GM23248 (cell line): ENCODE data around the gene PAPPA2. TPM values are rescaled to one million over a fixed set of nuclear protein-coding genes. Genes with fewer than 3 reads are reported as not detected.
A peak's percentile ranks its signal among the peaks of the same experiment; 100 is the strongest.

Experiments used
- DNase-seq: peaks from one replicate; pipeline ENCODE4 v3.0.0-alpha.2; 2015
- H2AFZ ChIP-seq: fragments of 200-600 bp; sonication (generic); 2 replicates; pipeline ENCODE4 v1.6.1; 2016; ENCODE audit warnings: antibody characterized with exemption
- H3F3A ChIP-seq: fragments of 200-600 bp; sonication (generic); 2 replicates; pipeline ENCODE4 v1.6.1; 2016; ENCODE audit warnings: mild to moderate bottlenecking, antibody characterized with exemption, mixed run types; ENCODE audit not compliant: insufficient read depth
- H3K27ac ChIP-seq: fragments of 200-600 bp; sonication (generic); 2 replicates; pipeline ENCODE4 v1.5.1; 2016; ENCODE audit warnings: mild to moderate bottlenecking
- H3K27me3 ChIP-seq: fragments of 200-600 bp; sonication (generic); replicated peaks from 2 replicates; pipeline ENCODE4 v1.6.1; 2016; ENCODE audit warnings: mild to moderate bottlenecking; ENCODE audit not compliant: insufficient read depth
- H3K36me3 ChIP-seq: fragments of 200-600 bp; sonication (generic); 2 replicates; pipeline ENCODE4 v1.6.1; 2016; ENCODE audit warnings: low read depth, mild to moderate bottlenecking
- H3K4me1 ChIP-seq: fragments of 200-600 bp; sonication (generic); 2 replicates; pipeline ENCODE4 v1.6.1; 2016; ENCODE audit warnings: mild to moderate bottlenecking; ENCODE audit not compliant: insufficient read depth
- H3K4me2 ChIP-seq: fragments of 200-600 bp; sonication (generic); one replicate; pipeline ENCODE4 v1.6.1; 2016; ENCODE audit warnings: mild to moderate bottlenecking; ENCODE audit not compliant: unreplicated experiment
- H3K4me3 ChIP-seq: fragments of 200-600 bp; sonication (generic); 2 replicates; pipeline ENCODE4 v1.5.1; 2016; ENCODE audit warnings: mild to moderate bottlenecking
- H3K79me2 ChIP-seq: fragments of 200-600 bp; sonication (generic); 2 replicates; pipeline ENCODE4 v1.6.1; 2016; ENCODE audit warnings: mild to moderate bottlenecking; ENCODE audit not compliant: insufficient read depth
- H3K9ac ChIP-seq: fragments of 200-600 bp; sonication (generic); 2 replicates; pipeline ENCODE4 v1.6.1; 2016; ENCODE audit warnings: mild to moderate bottlenecking
- H3K9me2 ChIP-seq: fragments of 200-600 bp; sonication (generic); 2 replicates; pipeline ENCODE4 v1.6.1; 2016; ENCODE audit warnings: mixed run types, mild to moderate bottlenecking, moderate library complexity; ENCODE audit not compliant: insufficient read depth
- H3K9me3 ChIP-seq: fragments of 200-600 bp; sonication (generic); one replicate; pipeline ENCODE4 v1.6.1; 2017; ENCODE audit warnings: low read depth
- H4K20me1 ChIP-seq: fragments of 200-600 bp; sonication (generic); 2 replicates; pipeline ENCODE4 v1.6.0; 2016; ENCODE audit not compliant: insufficient read depth
- EZH2 ChIP-seq: fragments of 200-600 bp; sonication (generic); IDR thresholded peaks from 2 replicates; pipeline ENCODE4 v1.6.1; 2018; ENCODE audit warnings: antibody characterized with exemption, mild to moderate bottlenecking; ENCODE audit not compliant: insufficient read depth, poor library complexity, severe bottlenecking
- EZH2phosphoT487 ChIP-seq: fragments of 200-600 bp; sonication (generic); IDR thresholded peaks from 2 replicates; pipeline ENCODE4 v1.6.1; 2018; ENCODE audit warnings: antibody characterized with exemption, moderate library complexity, mild to moderate bottlenecking, low read depth; ENCODE audit not compliant: insufficient read depth
- WGBS, 2 experiments: methylation state at CpG; one replicate each; pipeline ENCODE4 v1.1.6; 2015 to 2017; ENCODE audit warnings: low lambda C conversion rate in 2 of 2, low coverage in 1 of 2; ENCODE audit errors: missing lambda C conversion rate in 2 of 2; 5-methylcytosine and 5-hydroxymethylcytosine counted together
- in situ Hi-C: fragments of 300-500 bp; cut with MboI; formaldehyde crosslinking; loops from 2 replicates; pipeline ENCODE4 v1.15.0; 2020
- polyA plus RNA-seq: library from polyadenylated mRNA; unstranded; fragments of >200 nt; fragmentation: Nextera tagmentation; extraction: Ambion mirVana; gene quantifications from 2 replicates; pipeline ENCODE4 v1.2.1, GENCODE V29; 2016
- total RNA-seq: library from RNA; depleted of rRNA; stranded (reverse); fragments of >200 nt; shearing (Covaris generic); gene quantifications from 2 replicates; pipeline ENCODE4 v1.2.3, GENCODE V29; 2014

PAPPA2 gene
- total and polyA plus RNA-seq, 2 experiments from 2014 or later: 3.9 to 8.1 TPM

DNA sequence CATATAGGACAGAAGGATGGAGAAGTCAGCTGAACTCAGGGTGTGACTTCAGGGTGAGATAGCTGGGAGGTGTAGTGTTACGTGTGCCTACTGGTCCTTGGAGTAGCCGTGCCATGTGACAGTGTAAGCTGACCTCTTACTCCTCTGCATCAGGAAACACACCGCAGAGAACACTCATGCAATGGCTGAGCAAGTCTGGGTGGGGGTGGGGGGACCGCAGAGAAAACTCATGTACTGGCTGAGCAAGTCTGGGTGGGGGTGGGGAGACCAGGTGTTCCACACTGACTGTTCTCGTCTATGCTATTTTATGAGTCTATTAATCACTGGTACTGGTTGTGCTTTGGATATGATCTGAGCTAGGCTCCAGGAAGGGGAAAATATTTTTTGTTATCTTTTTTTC lies 233.1 kb downstream of the PAPPA2 start:
- no peak overlapping the region for H3K4me3 ChIP-seq
- no peaks in the 10 kb centered on the region for H3K9me3 ChIP-seq
- H3K9ac ChIP-seq: no peak overlapping the region
- H3F3A ChIP-seq: no peaks in the 10 kb centered on the region
- TF ChIP-seq EZH2: no peak
- no peak for TF ChIP-seq EZH2phosphoT487
- H3K36me3 ChIP-seq: no peaks in the 10 kb centered on the region
- DNase-seq: peak; percentile 26
- no peaks in the 10 kb centered on the region for H3K79me2 ChIP-seq
- no peaks in the 10 kb centered on the region for H3K9me2 ChIP-seq
- H4K20me1 ChIP-seq: no peaks in the 10 kb centered on the region
- H3K4me1 ChIP-seq: no peaks in the 10 kb centered on the region
- no peaks in the 10 kb centered on the region for H3K27me3 ChIP-seq
- WGBS, 2 experiments: 54 to 59% methylated on average over 5 of the region's 5 CpGs
- no peak overlapping the region for H3K4me2 ChIP-seq
- in situ Hi-C loops: loop anchor here (10.0 kb wide), 1 partner anchor 141 kb away; no protein-coding TSS in a partner anchor
- H3K27ac ChIP-seq: no peak overlapping the region
- H2AFZ ChIP-seq: no peak overlapping the region

DNA sequence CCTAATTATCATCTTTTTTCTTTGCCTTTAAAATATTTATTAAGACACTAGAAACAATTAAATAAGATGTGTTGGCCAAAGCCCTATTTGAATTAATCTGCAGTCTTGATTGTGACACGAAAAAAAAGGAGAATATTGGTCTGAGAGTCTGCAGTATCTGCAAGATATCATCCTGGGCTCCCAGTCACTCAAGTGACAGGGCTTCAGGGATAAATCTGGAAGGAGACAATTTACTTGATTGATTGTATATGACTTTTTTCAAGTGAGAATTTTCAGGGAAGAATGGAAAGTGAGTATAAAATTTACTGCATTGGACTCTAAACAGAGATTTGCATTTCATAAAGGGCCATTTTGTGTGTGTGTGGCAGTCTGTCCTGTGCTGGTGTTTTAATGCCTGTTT lies 233.7 kb downstream of the PAPPA2 start:
- 35 to 52% methylated on average over 1 of the region's 1 CpG for WGBS, 2 experiments
- in situ Hi-C loops: loop anchor here (10.0 kb wide), 1 partner anchor 142 kb away; no protein-coding TSS in a partner anchor

DNA sequence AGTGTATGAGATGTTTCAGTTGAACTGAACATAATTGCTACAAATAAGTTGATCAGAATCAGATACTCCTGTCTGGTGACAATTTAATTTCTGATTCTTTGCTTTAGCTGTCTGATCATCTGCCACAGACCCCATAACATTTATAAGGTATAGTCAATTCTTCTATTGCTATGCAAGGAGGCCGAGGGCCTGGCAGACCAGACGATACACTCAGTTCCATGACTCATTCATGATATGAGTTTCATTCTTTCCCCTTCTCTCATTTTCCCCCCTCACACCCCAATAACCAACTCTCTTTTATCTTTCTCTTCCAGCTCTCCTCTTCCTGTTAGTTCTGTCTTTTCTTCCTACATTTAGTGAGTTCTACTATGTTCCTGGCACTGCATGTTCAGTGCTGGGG lies 236.8 kb downstream of the PAPPA2 start:
- no peak overlapping the region for H3K9ac ChIP-seq
- H3K4me1 ChIP-seq: no peaks in the 10 kb centered on the region
- H3K27ac ChIP-seq: no peak overlapping the region
- WGBS, 2 experiments: 52 to 55% methylated on average over 2 of the region's 2 CpGs
- H3K4me2 ChIP-seq: no peak overlapping the region
- H3F3A ChIP-seq: no peaks in the 10 kb centered on the region
- H2AFZ ChIP-seq: no peak overlapping the region
- no peaks in the 10 kb centered on the region for H3K79me2 ChIP-seq
- no peak overlapping the region for H3K4me3 ChIP-seq
- no peaks in the 10 kb centered on the region for H3K27me3 ChIP-seq
- no peak for TF ChIP-seq EZH2
- TF ChIP-seq EZH2phosphoT487: no peak
- in situ Hi-C loops: loop anchor here (10.0 to 25.0 kb wide), 2 partner anchors 145 to 313 kb away; no protein-coding TSS in a partner anchor
- no peaks in the 10 kb centered on the region for H4K20me1 ChIP-seq
- no peak for DNase-seq
- H3K9me3 ChIP-seq: no peaks in the 10 kb centered on the region
- H3K36me3 ChIP-seq: no peaks in the 10 kb centered on the region
- no peaks in the 10 kb centered on the region for H3K9me2 ChIP-seq

More for the DNA sequence above, 233.7 kb downstream of the PAPPA2 start:
- Histone ChIP-seq H3K36me3 (no peaks in the 10 kb centered on the region), H3K4me1 (no peaks in the 10 kb centered on the region), H3K4me3 (no peak overlapping the region), H3K27ac (no peak overlapping the region), H3K9me2 (no peaks in the 10 kb centered on the region), H3K4me2 (no peak overlapping the region), H3K9ac (no peak overlapping the region), H3K79me2 (no peaks in the 10 kb centered on the region), H4K20me1 (no peaks in the 10 kb centered on the region), H3K9me3 (no peaks in the 10 kb centered on the region), H3K27me3 (no peaks in the 10 kb centered on the region), H2AFZ (no peak overlapping the region), H3F3A (no peaks in the 10 kb centered on the region)
- DNase-seq: no peak
- no peak for TF ChIP-seq EZH2
- no peak for TF ChIP-seq EZH2phosphoT487

DNA sequence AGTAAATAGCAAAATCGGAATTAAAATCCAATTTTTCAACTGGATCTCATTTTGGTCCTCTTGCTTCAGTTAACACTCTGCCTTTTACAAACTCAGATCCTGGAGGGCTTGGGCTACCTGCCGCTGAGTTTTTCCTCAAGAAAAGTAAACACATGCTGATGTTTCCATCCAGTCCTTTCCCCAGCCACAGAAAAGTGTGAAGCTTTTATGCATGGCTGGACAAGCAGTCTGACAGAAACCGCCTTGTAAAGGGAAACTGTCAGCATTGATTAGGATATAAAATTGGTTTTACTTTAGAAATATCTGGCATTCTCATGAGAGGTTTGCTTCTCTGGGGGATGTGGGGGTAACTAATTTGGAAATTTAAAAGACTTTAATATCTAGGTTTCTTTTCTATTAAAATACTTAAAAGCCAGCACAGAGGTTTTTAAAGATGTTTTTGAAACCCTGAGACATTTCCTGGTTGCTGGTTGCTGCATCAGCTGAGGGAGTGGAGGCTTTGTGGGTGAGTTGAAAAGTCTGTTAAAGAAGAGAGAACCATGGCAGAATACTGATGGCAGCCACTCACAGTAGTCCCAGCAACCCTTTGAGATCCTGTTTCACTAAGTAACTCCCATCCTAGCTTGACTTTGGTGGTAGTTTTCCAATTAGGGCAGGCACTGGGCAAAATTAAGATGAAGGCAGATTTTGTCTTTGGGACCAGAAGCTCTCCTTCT lies 238.3 kb downstream of the PAPPA2 start:
- no peak overlapping the region for H2AFZ ChIP-seq
- TF ChIP-seq EZH2phosphoT487 (no peak), EZH2 (no peak)

More for the DNA sequence above, 238.3 kb downstream of the PAPPA2 start:
- WGBS, 2 experiments: 73 to 76% methylated on average over 3 of the region's 3 CpGs
- Histone ChIP-seq H3K79me2 (no peaks in the 10 kb centered on the region), H3F3A (no peaks in the 10 kb centered on the region), H3K9ac (no peak overlapping the region), H3K36me3 (no peaks in the 10 kb centered on the region), H3K27ac (no peak overlapping the region), H3K27me3 (no peaks in the 10 kb centered on the region), H4K20me1 (no peaks in the 10 kb centered on the region), H3K4me2 (no peak overlapping the region), H3K4me3 (no peak overlapping the region), H3K9me3 (no peaks in the 10 kb centered on the region), H3K4me1 (no peaks in the 10 kb centered on the region), H3K9me2 (no peaks in the 10 kb centered on the region)
- no peak for DNase-seq
- in situ Hi-C loops: loop anchor here (25.0 kb wide), 1 partner anchor 314 kb away; no protein-coding TSS in a partner anchor
